SK-N-SH (cell line): ENCODE measurements around the gene KBTBD13. TPM values are rescaled to one million over a fixed set of nuclear protein-coding genes. Genes with fewer than 3 reads are reported as not detected.

ENCODE experiments used
- CTCF ChIA-PET: fragments of 300-600, 350-600 bp; formaldehyde crosslinking; extraction: SDS; loops from one replicate; lab custom pipeline; 2021; lab: Yijun Ruan, JAX
- POLR2A ChIA-PET: fragments of 350-600 bp; sonication (Branson Sonifier 250); formaldehyde crosslinking; extraction: SDS; loops from one replicate; lab custom pipeline; 2020; ENCODE audit warnings: antibody characterized with exemption, inconsistent platforms; lab: Yijun Ruan, JAX
- DNase-seq: peaks from one replicate; pipeline ENCODE4 v3.0.0; 2012
- H2AFZ ChIP-seq: fragments of 200-600 bp; sonication (generic); 2 replicates; pipeline ENCODE4 v1.8.1; 2016; ENCODE audit warnings: antibody characterized with exemption, mild to moderate bottlenecking, low read depth
- H3F3A ChIP-seq: fragments of 200-600 bp; sonication (generic); replicated peaks from 2 replicates; pipeline ENCODE3; 2016; ENCODE audit warnings: antibody characterized with exemption, mild to moderate bottlenecking; ENCODE audit not compliant: insufficient read depth
- H3K27ac ChIP-seq, 2 experiments: fragments of 200-500 bp in 1 of 2; fragments of 200-600 bp in 1 of 2; sonication (Bioruptor generic) in 1 of 2; sonication (generic), shearing (Covaris generic) in 1 of 2; 2 replicates each; pipeline versions ENCODE4 v1.5.1 to v1.6.1; 2014 to 2016; ENCODE audit warnings: low read depth in 2 of 2, inconsistent platforms in 1 of 2, low read length in 1 of 2, mild to moderate bottlenecking in 1 of 2, mixed read lengths in 1 of 2
- H3K27me3 ChIP-seq: fragments of 200-600 bp; sonication (generic), shearing (Covaris generic); 2 replicates; pipeline ENCODE4 v1.6.1; 2016; ENCODE audit warnings: mixed run types; ENCODE audit not compliant: insufficient read depth
- H3K36me3 ChIP-seq, 2 experiments: fragments of 200-500 bp in 1 of 2; fragments of 200-600 bp in 1 of 2; sonication (Bioruptor generic) in 1 of 2; sonication (generic) in 1 of 2; replicated peaks in 1 of 2; 2 replicates each; pipeline versions ENCODE3 to v1.5.1; 2014 to 2016; ENCODE audit warnings: low read length in 1 of 2, mild to moderate bottlenecking in 1 of 2; ENCODE audit not compliant: insufficient read depth in 2 of 2, control insufficient read depth in 1 of 2
- H3K4me1 ChIP-seq, 2 experiments: fragments of 200-500 bp in 1 of 2; fragments of 200-600 bp in 1 of 2; sonication (Bioruptor generic) in 1 of 2; sonication (generic), shearing (Covaris generic) in 1 of 2; 2 replicates each; pipeline versions ENCODE4 v1.5.1 to v1.6.1; 2014 to 2016; ENCODE audit warnings: low read depth in 1 of 2, low read length in 1 of 2, mixed run types in 1 of 2; ENCODE audit not compliant: insufficient read depth in 2 of 2, control insufficient read depth in 1 of 2
- H3K4me2 ChIP-seq: fragments of 200-600 bp; sonication (generic), shearing (Covaris generic); 2 replicates; pipeline ENCODE4 v1.6.1; 2017; ENCODE audit warnings: mixed run types
- H3K4me3 ChIP-seq, 2 experiments: fragments of 200-500 bp in 1 of 2; fragments of 200-600 bp in 1 of 2; sonication (Bioruptor generic) in 1 of 2; sonication (generic), shearing (Covaris generic) in 1 of 2; 2 replicates each; pipeline versions ENCODE4 v1.5.1 to v1.8.1; 2014 to 2016; ENCODE audit warnings: low read depth in 2 of 2, inconsistent platforms in 1 of 2, low read length in 1 of 2, mild to moderate bottlenecking in 1 of 2, mixed read lengths in 1 of 2, moderate library complexity in 1 of 2
- H3K79me2 ChIP-seq: fragments of 200-600 bp; sonication (generic); 2 replicates; pipeline ENCODE4 v1.8.1; 2017; ENCODE audit warnings: mild to moderate bottlenecking; ENCODE audit not compliant: insufficient read depth
- H3K9ac ChIP-seq: fragments of 200-600 bp; sonication (generic); 2 replicates; pipeline ENCODE4 v1.6.1; 2017; ENCODE audit warnings: mixed run types
- H3K9me2 ChIP-seq: fragments of 200-600 bp; sonication (generic); 2 replicates; pipeline ENCODE4 v1.6.1; 2017; ENCODE audit warnings: mixed run types
- H3K9me3 ChIP-seq: fragments of 200-600 bp; sonication (generic); 2 replicates; pipeline ENCODE4 v1.6.1; 2017; ENCODE audit warnings: mixed run types, mild to moderate bottlenecking, moderate library complexity
- H4K20me1 ChIP-seq: fragments of 200-600 bp; sonication (generic); 2 replicates; pipeline ENCODE4 v1.6.1; 2017; ENCODE audit warnings: mild to moderate bottlenecking, mixed run types; ENCODE audit not compliant: insufficient read depth
- CTCF ChIP-seq: fragments of 200-600 bp; sonication (generic); IDR thresholded peaks from 2 replicates; pipeline ENCODE4 v1.6.1; 2017; ENCODE audit warnings: antibody characterized with exemption, mild to moderate bottlenecking, moderate library complexity
- ELF1 ChIP-seq: IDR thresholded peaks from 2 replicates; pipeline ENCODE4 v1.4.0; 2012
- IRF3 ChIP-seq: fragments of 150-350 bp; IDR thresholded peaks from 2 replicates; pipeline ENCODE4 v1.6.1; 2016; ENCODE audit warnings: mild to moderate bottlenecking, low read depth, low read length
- MXI1 ChIP-seq: IDR thresholded peaks from 2 replicates; pipeline ENCODE4 v1.6.1; 2012; ENCODE audit warnings: mild to moderate bottlenecking, low read depth, low read length, improper control_type of control experiment
- NFIC ChIP-seq: IDR thresholded peaks from 2 replicates; pipeline ENCODE4 v1.4.0; 2012; ENCODE audit warnings: borderline replicate concordance
- POLR2AphosphoS5 ChIP-seq: IDR thresholded peaks from 2 replicates; pipeline ENCODE4 v1.6.1; 2012; ENCODE audit warnings: low read depth, low read length
- RAD21 ChIP-seq: IDR thresholded peaks from 2 replicates; pipeline ENCODE4 v1.6.1; 2012; ENCODE audit warnings: mild to moderate bottlenecking, low read length
- REST ChIP-seq: IDR thresholded peaks from 2 replicates; pipeline ENCODE4 v1.6.1; 2012; ENCODE audit warnings: mild to moderate bottlenecking, low read depth, low read length, moderate library complexity
- RXRA ChIP-seq: IDR thresholded peaks from 2 replicates; pipeline ENCODE4 v1.4.0; 2012; ENCODE audit warnings: low read depth, mild to moderate bottlenecking, borderline replicate concordance
- SMC3 ChIP-seq: IDR thresholded peaks from 2 replicates; pipeline ENCODE4 v1.6.1; 2012; ENCODE audit warnings: low read depth, low read length, improper control_type of control experiment
- TAF1 ChIP-seq: IDR thresholded peaks from 2 replicates; pipeline ENCODE4 v1.6.1; 2012; ENCODE audit warnings: low read depth, mild to moderate bottlenecking, low read length, moderate library complexity, borderline replicate concordance
- TEAD4 ChIP-seq: IDR thresholded peaks from 2 replicates; pipeline ENCODE4 v1.4.0; 2012; ENCODE audit warnings: mild to moderate bottlenecking, borderline replicate concordance; ENCODE audit not compliant: insufficient read depth
- ZBTB33 ChIP-seq: IDR thresholded peaks from 2 replicates; pipeline ENCODE4 v1.4.0; 2012; ENCODE audit warnings: low read depth, borderline replicate concordance
- WGBS: methylation state at CpG from one replicate; pipeline ENCODE4 v1.1.6; 2017; ENCODE audit warnings: low lambda C conversion rate; 5-methylcytosine and 5-hydroxymethylcytosine counted together
- polyA plus RNA-seq, 3 experiments: library from polyadenylated mRNA; depleted of rRNA; stranded (reverse); fragments of >200 nt; gene quantifications; 2 replicates each; pipeline ENCODE4 v1.2.3, GENCODE V29; 2012

Gene KBTBD13
- polyA plus RNA-seq, 1 of the 3 experiments (the other 2 are of a cell fraction): not detected

- Histone ChIP-seq H3K4me2 (no peak overlapping the region), H4K20me1 (no peaks in the 10 kb centered on the region), H3K9ac (no peak overlapping the region), H3F3A (no peaks in the 10 kb centered on the region), H3K9me2 (no peaks in the 10 kb centered on the region), H3K4me1 (peaks cover 0 to 6% of the 10 kb centered on the region in 2 experiments; a peak in 2 of 4 replicates), H3K27me3 (no peaks in the 10 kb centered on the region), H3K9me3 (no peaks in the 10 kb centered on the region), H3K79me2 (peaks cover 15% of the 10 kb centered on the region), H3K36me3 (no peaks in the 10 kb centered on the region), H3K27ac (no peak overlapping the region), H3K4me3 (no peak overlapping the region; a peak in 1 of 4 replicates), H2AFZ (peak overlapping the region; percentile 61; the same call in 1 of the 2 replicates)
- POLR2A ChIA-PET: no interaction called here
- CTCF ChIA-PET: interaction anchor here (0.7 to 2.7 kb wide), 18 partner anchors 11 to 302 kb away, joined by 3 to 21 read pairs (median 6); partner anchors contain the start of genes CLPX, KBTBD13 and SLC51B
- peak; percentile 44 for DNase-seq
- WGBS: 53% methylated on average over 12 of the region's 13 CpGs
- no peak for TF ChIP-seq TAF1
- no peak for TF ChIP-seq RXRA
- TF ChIP-seq SMC3: peak; percentile 24; the same call in 1 of the 2 replicates
- TF ChIP-seq IRF3: no peak
- no peak for TF ChIP-seq REST
- TF ChIP-seq TEAD4: no peak
- TF ChIP-seq ZBTB33: no peak
- no peak for TF ChIP-seq POLR2AphosphoS5
- TF ChIP-seq RAD21: peak; percentile 52
- no peak for TF ChIP-seq MXI1
- no peak for TF ChIP-seq NFIC
- no peak for TF ChIP-seq ELF1
- peak; percentile 37 for TF ChIP-seq CTCF
These were observed 43.6 kb upstream of the KBTBD13 start for GRCh38 chr15:65032801-65033537.
